Measurements from ENCODE around the gene GPRC5B. TPM values are rescaled to one million over a fixed set of nuclear protein-coding genes. Genes with fewer than 3 reads are reported as not detected.
A peak's percentile ranks its signal among the peaks of the same experiment; 100 is the strongest.

Gene GPRC5B
- total RNA-seq, 1 experiment from 2014 or later, result 62.0 TPM

DNA sequence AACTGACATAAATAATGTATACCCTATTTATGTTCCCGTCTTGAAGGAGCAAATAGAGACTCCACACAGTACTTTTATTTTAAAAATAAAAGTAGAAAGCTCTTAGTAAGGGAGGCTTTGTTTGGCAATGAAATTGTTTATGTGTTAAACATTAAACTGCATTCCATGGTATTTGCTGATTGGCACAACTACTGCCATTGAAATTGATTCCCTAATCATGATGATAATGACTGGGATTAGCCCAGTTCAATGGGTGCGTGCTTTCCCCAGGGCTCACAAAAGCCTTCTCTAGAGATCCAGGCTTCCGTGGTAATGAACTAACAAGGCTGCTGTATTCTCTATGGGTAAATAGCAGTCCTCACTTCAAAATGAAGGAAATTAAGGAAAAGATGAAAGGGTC is 67.5 kb downstream of the GPRC5B start:
- Histone ChIP-seq H3F3A (ENCODE audit: insufficient read depth, low read depth) (peaks cover 9% of the 10 kb centered on the region), H3K36me3 (ENCODE audit: low read depth) (0 out of 2 replicates have a peak, but pooled peaks cover 3% of the 10 kb centered on the region), H3K4me1 (replicated peaks; ENCODE audit: insufficient read depth) (peaks cover 9% of the 10 kb centered on the region), H3K27ac (no peak overlapping the region), H3K4me3 (no peak overlapping the region), H3K79me2 (ENCODE audit: low read depth) (no peaks in the 10 kb centered on the region), H3K4me2 (no peak overlapping the region), H3K27me3 (ENCODE audit: insufficient read depth, low read depth) (no peaks in the 10 kb centered on the region), H2AFZ (no peak overlapping the region), H3K9me3 (ENCODE audit: insufficient read depth, low read depth) (0 out of 2 replicates have a peak, but pooled peaks cover 7% of the 10 kb centered on the region), H3K9me2 (ENCODE audit: insufficient read depth) (no peaks in the 10 kb centered on the region), H4K20me1 (ENCODE audit: insufficient read depth) (no peaks in the 10 kb centered on the region)
- DNase-seq, result no peak
- CTCF ChIA-PET, result no interaction called here
- POLR2A ChIA-PET (ENCODE audit: unreplicated experiment), result no interaction called here
- intact Hi-C loops (cut with micrococcal nuclease; ENCODE audit: unreplicated experiment), result loop anchor here (10.0 kb wide), 1 partner anchor 102 kb away; the partner anchor contains the start of genes IQCK and KNOP1
- no peak for TF ChIP-seq EZH2 (IDR thresholded peaks at IDR 0.05; ENCODE audit: low read depth)
- TF ChIP-seq, protein P1, sequence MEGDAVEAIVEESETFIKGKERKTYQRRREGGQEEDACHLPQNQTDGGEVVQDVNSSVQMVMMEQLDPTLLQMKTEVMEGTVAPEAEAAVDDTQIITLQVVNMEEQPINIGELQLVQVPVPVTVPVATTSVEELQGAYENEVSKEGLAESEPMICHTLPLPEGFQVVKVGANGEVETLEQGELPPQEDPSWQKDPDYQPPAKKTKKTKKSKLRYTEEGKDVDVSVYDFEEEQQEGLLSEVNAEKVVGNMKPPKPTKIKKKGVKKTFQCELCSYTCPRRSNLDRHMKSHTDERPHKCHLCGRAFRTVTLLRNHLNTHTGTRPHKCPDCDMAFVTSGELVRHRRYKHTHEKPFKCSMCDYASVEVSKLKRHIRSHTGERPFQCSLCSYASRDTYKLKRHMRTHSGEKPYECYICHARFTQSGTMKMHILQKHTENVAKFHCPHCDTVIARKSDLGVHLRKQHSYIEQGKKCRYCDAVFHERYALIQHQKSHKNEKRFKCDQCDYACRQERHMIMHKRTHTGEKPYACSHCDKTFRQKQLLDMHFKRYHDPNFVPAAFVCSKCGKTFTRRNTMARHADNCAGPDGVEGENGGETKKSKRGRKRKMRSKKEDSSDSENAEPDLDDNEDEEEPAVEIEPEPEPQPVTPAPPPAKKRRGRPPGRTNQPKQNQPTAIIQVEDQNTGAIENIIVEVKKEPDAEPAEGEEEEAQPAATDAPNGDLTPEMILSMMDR (conservative IDR thresholded peaks at IDR 0.05), result no peak
- BruUV-seq (replicated peaks), result no TSS peak

GRCh38 chr16:19815418-19815817 is 69.2 kb downstream of the GPRC5B start:
- intact Hi-C loops (cut with micrococcal nuclease; ENCODE audit: unreplicated experiment), result loop anchor here (10.0 kb wide), 1 partner anchor 101 kb away; the partner anchor contains the start of genes IQCK and KNOP1
- H3K27ac ChIP-seq, result no peak overlapping the region
- peaks cover 26% of the 10 kb centered on the region for H3K4me1 ChIP-seq (replicated peaks; ENCODE audit: insufficient read depth)
- no peak for DNase-seq
- 0 out of 2 replicates have a peak, but pooled peaks cover 3% of the 10 kb centered on the region for H3K36me3 ChIP-seq (ENCODE audit: low read depth)
- no peak overlapping the region for H2AFZ ChIP-seq
- no peak overlapping the region for H3K4me2 ChIP-seq
- no peak for TF ChIP-seq EZH2 (IDR thresholded peaks at IDR 0.05; ENCODE audit: low read depth)
- TF ChIP-seq, protein P1 (conservative IDR thresholded peaks at IDR 0.05), result no peak
- POLR2A ChIA-PET (ENCODE audit: unreplicated experiment), result no interaction called here
- H3K4me3 ChIP-seq, result no peak overlapping the region
- no peaks in the 10 kb centered on the region for H4K20me1 ChIP-seq (ENCODE audit: insufficient read depth)
- no TSS peak for BruUV-seq (replicated peaks)
- H3K79me2 ChIP-seq (ENCODE audit: low read depth), result no peaks in the 10 kb centered on the region
- H3F3A ChIP-seq (ENCODE audit: insufficient read depth, low read depth), result peaks cover 26% of the 10 kb centered on the region
- H3K9me3 ChIP-seq (ENCODE audit: insufficient read depth, low read depth), result 0 out of 2 replicates have a peak, but pooled peaks cover 7% of the 10 kb centered on the region
- no peaks in the 10 kb centered on the region for H3K27me3 ChIP-seq (ENCODE audit: insufficient read depth, low read depth)
- H3K9me2 ChIP-seq (ENCODE audit: insufficient read depth), result no peaks in the 10 kb centered on the region
- CTCF ChIA-PET, result no interaction called here

- Histone ChIP-seq H3K27me3 (ENCODE audit: insufficient read depth, low read depth) (no peaks in the 10 kb centered on the region), H3K9me3 (ENCODE audit: insufficient read depth, low read depth) (0 out of 2 replicates have a peak, but pooled peaks cover 7% of the 10 kb centered on the region), H2AFZ (no peak overlapping the region), H3K4me2 (no peak overlapping the region), H3K4me1 (replicated peaks; ENCODE audit: insufficient read depth) (peaks cover 47% of the 10 kb centered on the region), H3K4me3 (no peak overlapping the region), H3K27ac (0 out of 2 replicates have a peak overlapping the region, but pooled peaks have one; percentile 80), H3K36me3 (ENCODE audit: low read depth) (0 out of 2 replicates have a peak, but pooled peaks cover 3% of the 10 kb centered on the region), H3K9me2 (ENCODE audit: insufficient read depth) (no peaks in the 10 kb centered on the region), H4K20me1 (ENCODE audit: insufficient read depth) (no peaks in the 10 kb centered on the region), H3K79me2 (ENCODE audit: low read depth) (no peaks in the 10 kb centered on the region), H3F3A (ENCODE audit: insufficient read depth, low read depth) (peaks cover 51% of the 10 kb centered on the region)
- ChIA-PET CTCF (no interaction called here), POLR2A (ENCODE audit: unreplicated experiment) (interaction anchor here (0.6 kb wide), 1 partner anchor 117 kb away, joined by 6 read pairs; no protein-coding TSS in a partner anchor)
- no peak for TF ChIP-seq EZH2 (IDR thresholded peaks at IDR 0.05; ENCODE audit: low read depth)
- TF ChIP-seq, protein P1 (conservative IDR thresholded peaks at IDR 0.05), result no peak
- DNase-seq, result no peak
- BruUV-seq (replicated peaks), result no TSS peak
- intact Hi-C loops (cut with micrococcal nuclease; ENCODE audit: unreplicated experiment), result loop anchor here (10.0 kb wide), 1 partner anchor 98 kb away; the partner anchor contains the start of genes IQCK and KNOP1
Measured at GRCh38 chr16:19812986-19813385, 71.7 kb downstream of the GPRC5B start.

All from PC-9 (cell line).